Endothelial cell (in vitro differentiated cells): ENCODE measurements around the gene TDO2. TPM values are rescaled to one million over a fixed set of nuclear protein-coding genes. Genes with fewer than 3 reads are reported as not detected.

Experiments
- DNase-seq: peaks from one replicate; pipeline ENCODE4 v3.0.0; 2021; ENCODE audit warnings: low spot score
- H3K27ac Mint-ChIP-seq: one replicate; pipeline ENCODE4 v1.8.0; 2021; ENCODE audit warnings: mixed read lengths, inconsistent platforms; ENCODE audit not compliant: unreplicated experiment
- H3K27me3 Mint-ChIP-seq: one replicate; pipeline ENCODE4 v1.8.0; 2021; ENCODE audit warnings: mild to moderate bottlenecking, moderate library complexity, mixed read lengths, inconsistent platforms; ENCODE audit not compliant: unreplicated experiment
- H3K36me3 Mint-ChIP-seq: one replicate; pipeline ENCODE4 v1.8.0; 2021; ENCODE audit warnings: mild to moderate bottlenecking, low read depth, mixed read lengths, inconsistent platforms; ENCODE audit not compliant: unreplicated experiment
- H3K4me1 Mint-ChIP-seq: one replicate; pipeline ENCODE4 v1.8.0; 2021; ENCODE audit warnings: mild to moderate bottlenecking, mixed read lengths, inconsistent platforms; ENCODE audit not compliant: unreplicated experiment
- H3K4me3 Mint-ChIP-seq: one replicate; pipeline ENCODE4 v1.8.0; 2021; ENCODE audit warnings: mild to moderate bottlenecking, mixed read lengths, inconsistent platforms; ENCODE audit not compliant: unreplicated experiment
- H3K9me3 Mint-ChIP-seq: one replicate; pipeline ENCODE4 v1.8.0; 2021; ENCODE audit warnings: mixed read lengths, inconsistent platforms; ENCODE audit not compliant: unreplicated experiment
- CTCF ChIP-seq: fragments of 200-600 bp; sonication (generic); IDR thresholded peaks from one replicate; pipeline ENCODE4 v1.5.0; 2021; ENCODE audit warnings: antibody characterized with exemption; ENCODE audit not compliant: unreplicated experiment
- total RNA-seq: library from RNA; stranded (reverse); fragmentation: NEBNext Ultra II Directional; extraction: Animal tissue kit (Norgen Biotek cat#: 25700); gene quantifications from one replicate; pipeline ENCODE4 v1.2.1, GENCODE V29; 2021; ENCODE audit not compliant: unreplicated experiment

Gene TDO2
- total RNA-seq, 1 donor from 2014 or later, result not detected

- H3K4me3 Mint-ChIP-seq, result no peak overlapping the region
- no peak for DNase-seq
Observed at GRCh38 chr4:155909615-155910226, 6.2 kb downstream of the TDO2 start.

GRCh38 chr4:155911905-155912304, 8.4 kb downstream of the TDO2 start:
- TF ChIP-seq CTCF, result no peak
- H3K36me3 Mint-ChIP-seq, result no peaks in the 10 kb centered on the region
- H3K27ac Mint-ChIP-seq, result no peak overlapping the region
- no peak for DNase-seq
- no peaks in the 10 kb centered on the region for H3K27me3 Mint-ChIP-seq
- no peaks in the 10 kb centered on the region for H3K9me3 Mint-ChIP-seq
- H3K4me3 Mint-ChIP-seq, result no peak overlapping the region
- no peaks in the 10 kb centered on the region for H3K4me1 Mint-ChIP-seq

More at GRCh38 chr4:155909615-155910226, 6.2 kb downstream of the TDO2 start:
- Mint-ChIP-seq H3K9me3 (no peaks in the 10 kb centered on the region), H3K27ac (no peak overlapping the region), H3K27me3 (no peaks in the 10 kb centered on the region), H3K36me3 (no peaks in the 10 kb centered on the region), H3K4me1 (no peaks in the 10 kb centered on the region)
- TF ChIP-seq CTCF, result no peak

- no peak for DNase-seq
- Mint-ChIP-seq H3K4me1 (no peaks in the 10 kb centered on the region), H3K27ac (no peak overlapping the region), H3K27me3 (no peaks in the 10 kb centered on the region), H3K4me3 (no peak overlapping the region), H3K36me3 (no peaks in the 10 kb centered on the region), H3K9me3 (no peaks in the 10 kb centered on the region)
- no peak for TF ChIP-seq CTCF
Observed at GRCh38 chr4:155914782-155915181, 11.3 kb downstream of the TDO2 start.

- Mint-ChIP-seq H3K36me3 (no peaks in the 10 kb centered on the region), H3K4me1 (no peaks in the 10 kb centered on the region), H3K9me3 (no peaks in the 10 kb centered on the region), H3K4me3 (no peak overlapping the region), H3K27ac (no peak overlapping the region), H3K27me3 (no peaks in the 10 kb centered on the region)
- DNase-seq, result no peak
- no peak for TF ChIP-seq CTCF
Observed at GRCh38 chr4:155921597-155921996, 18.1 kb downstream of the TDO2 start.

- Mint-ChIP-seq H3K36me3 (no peaks in the 10 kb centered on the region), H3K4me3 (no peak overlapping the region), H3K4me1 (no peaks in the 10 kb centered on the region), H3K27me3 (no peaks in the 10 kb centered on the region), H3K9me3 (no peaks in the 10 kb centered on the region), H3K27ac (no peak overlapping the region)
- DNase-seq, result no peak
- TF ChIP-seq CTCF, result no peak
Observed at GRCh38 chr4:155924637-155925036, 21.1 kb downstream of the TDO2 start.
